Measurements from ENCODE around the gene PRM1.
"Not testable (repeated sequence)": the region's sequence is repeated elsewhere in the genome, so short reads cannot be mapped to it uniquely, and the experiment has no call there.

The PRM1 gene

DNA sequence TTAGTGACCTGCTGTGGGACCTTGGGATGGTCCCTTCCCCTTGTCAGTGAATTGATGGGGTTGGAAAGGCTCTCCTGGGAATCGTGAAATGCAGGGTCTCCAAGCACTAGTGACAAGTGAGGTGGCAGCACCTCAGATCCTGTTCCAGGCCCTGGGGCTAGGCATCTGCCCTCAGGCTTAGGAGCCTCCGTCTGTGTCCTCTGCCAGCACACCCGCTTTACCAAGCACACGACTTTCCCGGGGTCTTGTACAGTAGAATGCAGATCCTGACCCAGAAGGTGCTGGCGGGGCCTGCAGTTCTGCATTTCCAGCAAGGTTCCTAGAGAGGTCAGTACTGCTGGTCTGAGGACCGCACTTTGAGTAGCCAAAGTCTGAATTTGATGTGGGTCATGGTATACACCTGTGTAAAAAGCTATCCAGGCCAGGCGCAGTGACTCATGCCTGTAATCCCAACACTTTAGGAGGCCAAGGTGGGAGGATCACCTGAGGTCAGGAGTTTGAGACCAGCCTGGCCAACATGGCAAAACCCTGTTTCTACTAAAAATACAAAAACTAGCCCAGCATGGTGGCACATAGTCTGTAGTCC lies 33.3 kb upstream of the PRM1 start:
- no peak for DNase-seq (ENCODE audit: low spot score)

DNA sequence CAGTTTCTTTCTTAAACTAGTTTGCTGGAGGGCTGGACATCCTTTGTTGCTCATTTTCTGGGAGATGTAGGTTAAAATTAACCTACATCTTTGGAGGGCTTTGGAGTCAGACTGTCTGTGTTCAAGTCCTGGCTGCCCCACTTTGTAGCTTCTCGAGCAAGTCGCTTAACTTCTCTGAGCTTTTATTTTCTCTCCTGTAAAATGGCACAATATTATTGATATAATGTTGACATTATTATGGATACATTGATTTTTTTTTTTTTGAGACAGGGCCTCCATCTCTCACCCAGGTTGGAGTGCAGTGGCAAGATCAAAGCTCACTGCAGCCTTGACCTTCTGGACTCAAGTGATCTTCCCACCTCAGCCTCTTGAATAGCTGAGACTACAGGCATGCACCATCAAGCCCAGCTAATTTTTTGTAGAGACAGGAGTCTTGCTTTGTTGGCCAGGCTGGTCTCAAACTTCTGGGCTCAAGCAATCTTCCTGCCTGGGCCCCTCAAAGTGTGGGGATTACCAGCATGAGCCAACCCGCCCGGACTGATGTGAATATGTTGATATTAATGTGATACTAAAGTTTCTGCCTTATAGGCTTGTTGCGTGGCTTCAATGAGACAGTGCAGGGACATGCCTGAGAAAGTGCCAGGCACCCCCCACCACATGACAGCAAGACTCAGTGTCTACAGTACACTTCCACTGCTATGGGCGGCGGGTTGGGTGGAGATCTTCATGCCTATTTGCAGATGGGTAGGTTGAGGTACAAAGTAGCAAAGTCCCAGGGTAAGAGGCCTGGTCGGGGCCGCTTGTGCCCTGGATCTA lies 32.6 kb upstream of the PRM1 start:
- DNase-seq (ENCODE audit: low spot score): no peak

DNA sequence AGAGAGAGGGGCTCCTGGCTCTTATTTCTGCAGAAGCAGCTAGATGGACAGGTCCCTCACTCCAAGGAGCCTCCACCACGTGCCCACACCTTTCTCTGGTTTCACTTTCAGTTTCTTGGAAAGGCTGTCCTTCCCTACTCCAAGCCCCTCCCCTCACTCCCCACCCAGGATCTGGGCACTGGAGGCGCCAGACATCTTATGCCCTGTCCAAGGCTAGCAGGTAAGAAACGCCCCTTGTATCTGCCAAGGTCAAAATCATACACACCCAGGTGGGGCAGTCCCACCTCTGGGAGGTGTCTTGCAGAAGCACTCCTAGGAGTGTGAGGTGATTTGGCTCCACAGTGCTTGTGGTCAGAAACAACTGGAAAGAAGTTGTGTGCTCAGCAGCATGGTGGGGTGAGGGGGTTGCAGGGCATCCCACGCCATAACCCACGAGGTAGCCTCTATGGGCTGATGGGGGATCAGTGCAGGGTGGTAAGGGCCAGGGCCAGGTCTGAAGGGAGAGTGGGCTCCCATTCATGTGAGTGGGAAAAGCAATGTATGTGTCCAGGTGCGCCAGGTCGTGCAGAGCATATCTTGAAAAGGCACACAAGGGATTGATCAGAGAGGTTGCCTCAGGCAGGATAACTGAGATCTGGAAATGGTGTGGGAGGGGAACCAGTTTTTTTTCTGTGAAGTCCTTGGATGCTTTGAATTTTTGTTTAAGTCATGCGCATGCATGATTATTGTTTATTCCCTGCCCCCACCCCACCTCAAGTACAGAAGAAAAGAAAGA lies 31.8 kb upstream of the PRM1 start:
- no peak for DNase-seq (ENCODE audit: low spot score)

DNA sequence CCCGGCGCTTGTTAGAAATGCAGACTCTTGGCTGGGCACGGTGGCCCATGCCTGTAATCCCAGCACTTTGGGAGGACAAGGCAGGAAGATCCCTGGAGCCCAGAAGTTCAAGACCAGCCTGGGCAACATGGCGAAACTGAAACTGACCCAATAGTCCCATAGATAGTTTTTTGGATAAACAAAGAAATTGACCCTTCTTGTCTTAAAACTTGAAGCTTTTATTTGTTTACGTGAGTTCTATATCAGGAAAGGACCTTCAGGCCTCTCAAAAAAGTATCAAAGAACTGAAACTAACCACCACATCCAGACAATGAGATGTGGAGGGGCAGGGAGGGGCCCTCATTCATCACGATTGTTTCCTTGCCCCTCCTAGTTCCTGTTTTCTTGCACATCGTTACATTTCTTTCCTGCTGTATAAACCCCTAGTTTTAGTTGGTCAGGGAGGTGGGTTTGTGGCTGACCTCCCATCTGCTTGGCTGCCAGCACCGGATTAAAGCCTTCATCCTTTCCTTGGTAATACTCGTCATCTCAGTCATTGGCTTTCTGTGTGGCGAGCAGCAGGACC lies 29.9 kb upstream of the PRM1 start:
- no peak for DNase-seq (ENCODE audit: low spot score)

DNA sequence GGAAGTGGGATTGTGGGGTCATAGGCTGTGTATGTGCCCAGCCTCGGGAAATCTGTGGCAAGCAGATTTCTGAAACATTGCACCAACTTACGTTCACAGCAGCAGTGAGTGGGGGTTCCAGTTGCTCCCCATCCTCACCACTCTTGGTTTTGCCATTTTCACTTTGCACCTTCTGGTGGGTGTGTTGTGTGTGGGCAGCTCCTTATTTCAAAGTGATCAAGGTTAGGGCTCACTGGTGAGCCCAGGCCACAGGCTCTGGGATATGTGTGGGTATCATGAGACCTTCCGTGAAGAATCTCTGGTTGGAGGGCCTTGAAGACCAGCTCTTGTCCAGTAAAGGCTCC lies 29.5 kb upstream of the PRM1 start:
- DNase-seq (ENCODE audit: low spot score): no peak

DNA sequence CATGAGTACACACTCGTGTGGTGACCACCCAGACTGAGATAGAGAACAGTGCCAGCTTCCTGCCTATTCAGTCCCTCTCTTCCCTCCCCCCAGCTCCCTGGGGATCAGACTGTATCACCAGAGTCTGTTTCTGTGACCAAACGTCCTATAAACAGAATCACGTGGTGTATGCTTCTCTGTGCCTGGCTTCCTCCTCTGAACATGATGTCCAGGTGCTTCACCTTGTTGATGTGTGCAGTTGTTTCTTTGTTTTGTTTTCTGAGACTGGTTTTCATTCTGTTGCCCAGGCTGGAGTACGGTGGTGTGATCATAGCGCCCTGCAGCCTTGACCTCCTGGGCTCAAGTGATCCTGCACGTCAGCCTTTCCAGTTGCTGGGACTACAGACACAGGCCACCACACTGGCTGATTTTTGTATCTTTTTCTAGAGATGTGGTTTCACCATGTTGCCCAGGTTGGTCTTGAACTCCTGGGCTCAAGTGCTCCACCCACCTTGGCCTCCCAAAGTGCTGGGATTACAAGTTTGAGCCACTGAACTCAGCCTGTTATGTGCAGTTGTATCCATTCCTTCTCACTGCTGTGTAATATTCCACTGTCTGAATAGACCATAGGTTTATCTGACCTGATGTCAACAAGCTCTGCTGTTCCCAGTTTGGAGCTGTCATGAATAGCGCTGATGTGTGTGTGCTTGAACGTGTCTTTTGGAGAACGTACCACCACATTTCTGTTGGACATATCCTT lies 28.9 kb upstream of the PRM1 start:
- DNase-seq (ENCODE audit: low spot score): no peak

DNA sequence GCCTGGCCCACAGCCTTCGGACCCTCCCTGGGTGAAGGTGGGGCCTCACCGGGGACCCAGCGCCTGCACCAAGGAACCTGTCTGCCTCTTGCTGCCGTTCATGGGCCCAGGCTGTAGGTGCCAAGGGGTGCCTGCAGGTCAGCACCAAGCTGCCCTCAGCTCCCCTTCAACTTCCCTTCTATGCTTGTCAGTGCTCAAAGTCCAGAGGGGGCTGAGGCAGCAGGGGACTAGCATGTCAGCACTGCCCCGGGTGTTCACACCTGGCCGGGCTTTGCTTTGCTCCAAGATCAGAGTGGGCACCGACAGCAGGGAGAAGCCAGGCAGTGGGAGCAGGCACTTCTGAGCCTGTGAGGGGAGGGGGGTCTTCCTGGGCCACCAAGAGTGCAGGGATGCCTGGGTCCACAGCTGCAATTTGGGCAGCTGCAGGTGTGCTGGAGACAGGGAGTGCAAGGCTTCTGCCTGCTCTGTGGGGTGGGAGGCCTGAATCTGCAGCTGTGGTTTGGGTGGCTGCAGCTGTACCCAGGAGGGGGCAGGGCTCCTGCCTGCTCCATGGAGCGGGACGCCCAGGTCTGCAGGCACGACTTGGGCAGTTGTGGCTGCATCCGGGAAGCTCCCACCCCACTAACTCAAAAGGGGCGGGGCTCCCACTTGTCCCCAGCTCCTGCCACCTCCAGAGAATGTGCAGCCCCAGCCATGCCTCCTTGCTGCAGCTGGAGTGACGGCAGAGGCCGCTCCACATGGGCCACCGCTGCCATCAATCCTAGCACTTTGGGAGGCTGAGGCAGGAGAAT lies 27.6 kb upstream of the PRM1 start:
- no peak for DNase-seq (ENCODE audit: low spot score)

DNA sequence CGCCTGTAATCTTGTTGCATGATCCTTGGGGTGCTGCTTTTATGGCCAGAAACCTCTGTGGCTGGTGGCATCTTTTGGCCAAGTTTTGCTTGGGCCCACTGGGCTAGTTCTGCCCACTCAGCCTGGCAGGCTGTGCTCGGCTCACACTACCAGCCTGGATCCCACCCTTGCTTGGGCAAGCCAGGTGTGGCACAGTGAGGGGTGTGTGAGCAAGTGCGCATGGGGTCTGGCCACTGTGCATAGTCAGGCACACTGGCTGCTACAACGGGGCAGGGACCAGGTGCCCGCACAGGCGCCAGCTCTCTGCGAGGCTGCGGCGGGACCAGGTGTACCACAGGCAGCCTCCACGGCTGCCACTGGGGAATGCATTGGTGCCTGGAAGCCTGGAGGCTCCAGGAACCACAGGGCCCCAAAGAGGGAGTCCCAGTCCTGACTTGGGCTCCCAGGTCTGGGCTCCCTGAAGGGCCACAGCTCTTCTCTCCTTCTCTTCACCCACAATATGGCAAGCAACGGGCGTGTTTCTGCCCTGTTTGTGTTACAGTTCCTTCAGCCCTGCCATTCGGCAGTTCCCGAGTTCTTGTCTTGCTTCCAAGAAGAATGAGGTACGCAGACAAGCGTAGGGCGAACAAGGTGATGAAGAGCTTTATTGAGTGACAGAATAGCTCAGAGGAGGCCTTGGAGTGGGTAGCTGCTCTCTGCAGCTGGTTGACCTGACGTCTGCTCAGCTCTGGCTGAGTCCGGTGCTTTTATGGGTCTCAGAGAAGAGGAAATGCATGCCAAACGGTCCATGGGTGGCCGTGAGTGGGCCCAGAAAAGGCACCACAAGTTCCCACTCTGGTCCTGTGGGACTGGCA lies 26.7 kb upstream of the PRM1 start:
- no peak for DNase-seq (ENCODE audit: low spot score)

DNA sequence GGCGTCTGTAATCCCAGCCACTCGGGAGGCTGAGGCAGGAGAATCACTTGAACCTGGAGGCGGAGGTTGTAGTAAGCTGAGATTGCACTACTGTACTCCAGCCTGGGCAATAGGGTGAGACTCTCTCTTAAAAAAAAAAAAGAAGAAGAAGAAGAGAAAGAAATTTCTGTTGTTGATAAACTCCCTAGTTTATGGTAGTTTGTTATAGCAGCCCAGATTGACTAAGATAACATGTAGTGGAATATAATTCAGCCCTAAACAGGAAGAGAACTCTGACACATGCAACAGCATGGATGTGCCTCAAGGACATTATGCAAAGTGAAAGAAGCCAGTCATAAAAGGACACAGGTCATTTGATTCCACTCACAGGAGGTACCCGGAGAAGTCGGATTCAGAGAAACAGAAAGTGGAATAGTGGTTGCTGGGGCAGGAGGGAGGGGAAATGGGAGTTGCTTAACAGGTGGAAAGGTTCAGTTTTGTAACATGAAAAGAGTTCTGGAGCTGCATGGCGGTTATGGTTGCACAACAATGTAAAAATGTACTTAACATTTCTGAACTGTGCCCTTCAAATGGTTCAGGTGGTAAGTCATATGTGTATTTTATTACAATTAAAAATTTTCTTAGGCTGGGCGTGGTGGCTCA lies 26.0 kb upstream of the PRM1 start:
- DNase-seq (ENCODE audit: low spot score): no peak

DNA sequence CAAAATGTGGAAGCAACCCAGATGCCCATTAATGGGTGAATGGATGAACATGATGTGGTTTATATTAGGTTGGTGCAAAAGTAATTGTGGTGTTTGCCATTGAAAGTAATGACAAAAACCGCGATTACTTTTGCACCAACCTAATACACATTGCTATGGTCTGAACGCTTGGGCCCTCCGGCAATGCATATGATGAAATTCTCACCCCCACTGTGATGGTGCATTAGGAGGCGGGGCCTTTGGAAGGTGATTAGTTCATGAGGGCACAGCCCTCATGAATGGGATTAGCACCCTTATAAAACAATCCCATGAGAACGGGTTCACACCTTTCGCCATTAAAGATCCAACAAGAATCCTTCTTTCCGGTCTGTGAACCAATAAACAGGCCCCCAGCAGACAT lies 25.3 kb upstream of the PRM1 start:
- DNase-seq (ENCODE audit: low spot score): no peak

DNA sequence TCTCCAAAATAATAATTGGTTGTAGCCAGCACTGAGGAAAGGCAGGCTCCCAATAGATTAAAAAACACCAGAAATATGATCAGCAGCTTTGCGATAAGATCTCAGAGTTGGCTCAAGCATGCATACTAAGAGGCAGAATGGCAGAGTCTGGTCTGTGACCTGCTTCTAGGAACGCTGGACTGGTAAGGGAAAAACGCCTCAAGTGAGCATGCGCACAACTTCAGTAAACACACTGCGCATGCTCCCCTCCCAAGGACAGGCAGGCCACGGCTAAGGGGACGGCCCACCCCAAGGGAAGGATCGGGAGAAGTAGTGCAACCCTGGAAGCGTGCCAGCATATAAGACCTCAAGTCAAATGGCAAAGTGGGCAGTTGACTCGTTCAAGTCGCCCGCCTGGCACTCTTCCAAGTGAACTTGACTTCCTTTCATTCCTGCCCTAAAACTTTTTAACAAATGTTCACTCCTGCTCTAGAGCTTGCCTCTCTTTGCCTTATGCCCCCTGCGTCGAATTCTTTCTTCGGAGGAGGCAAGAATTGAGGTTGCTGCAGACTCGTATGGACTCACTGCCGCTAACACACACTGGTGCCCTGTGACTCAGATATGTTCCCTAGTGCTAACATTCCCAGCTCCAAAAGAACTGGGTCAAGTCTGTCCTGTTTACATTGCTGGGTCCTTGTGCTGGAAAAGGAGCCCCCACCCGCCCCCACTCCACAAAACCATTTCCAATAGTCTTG lies 22.4 kb upstream of the PRM1 start:
- no peak for DNase-seq (ENCODE audit: low spot score)

DNA sequence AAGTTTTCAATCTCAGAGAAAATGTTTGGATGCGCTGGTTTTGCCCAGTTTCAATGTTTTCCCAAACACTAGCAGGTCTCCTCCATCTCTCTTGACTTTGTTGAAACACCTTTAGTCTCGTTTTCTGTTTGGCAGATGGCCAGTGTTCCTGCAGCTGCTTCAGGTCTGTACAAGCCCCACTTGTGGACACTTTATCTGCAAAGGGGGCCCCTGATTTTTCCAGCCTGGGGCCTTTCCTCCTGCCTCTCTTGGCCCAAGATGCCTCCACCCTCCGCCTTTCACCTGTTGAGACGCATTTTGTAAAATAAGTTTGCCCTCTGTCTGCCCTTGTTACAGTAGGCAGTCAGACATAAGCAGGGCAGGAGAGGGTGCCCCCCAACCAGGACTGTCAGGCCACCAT lies 21.8 kb upstream of the PRM1 start:
- no peak for DNase-seq (ENCODE audit: low spot score)

DNA sequence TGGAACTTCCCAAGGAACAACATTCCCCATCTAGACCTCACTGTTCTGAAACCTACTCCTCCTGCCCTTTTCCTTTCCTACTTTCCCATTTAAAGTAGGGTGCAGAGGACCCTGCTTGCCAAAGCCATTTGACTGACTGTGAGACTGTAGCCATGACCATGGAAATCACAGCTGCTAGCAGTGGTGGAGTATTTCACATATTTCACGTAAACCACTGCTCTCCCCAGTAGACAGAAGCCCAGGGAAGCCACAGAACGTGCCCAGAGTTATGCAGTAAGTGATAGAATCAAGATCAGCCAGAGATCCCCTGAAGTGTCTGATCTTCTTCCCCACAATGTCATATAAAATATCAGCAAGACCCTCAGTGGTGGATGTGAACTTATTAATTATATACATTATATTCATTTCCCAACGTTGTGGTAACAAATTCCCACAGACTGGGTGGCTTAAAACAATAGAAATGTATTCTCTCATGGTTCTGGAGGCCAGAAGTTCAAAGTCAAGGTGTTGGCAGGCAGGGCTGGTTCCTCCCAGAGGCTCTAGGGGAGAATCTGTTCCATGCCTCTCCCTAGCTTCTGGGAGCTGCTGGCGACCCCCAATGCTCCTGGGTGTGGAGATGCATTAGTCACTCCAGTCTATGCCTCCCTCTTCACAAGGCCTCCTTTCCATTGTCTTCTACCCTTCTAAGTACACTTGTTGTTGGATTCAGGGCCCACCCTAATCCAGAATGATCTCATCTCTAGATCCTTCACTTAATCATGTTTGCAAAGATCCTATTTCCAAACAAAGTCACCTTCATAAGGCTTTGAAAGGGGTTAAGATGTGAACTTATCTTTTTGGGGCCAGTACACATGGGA lies 20.7 kb upstream of the PRM1 start:
- no peak for DNase-seq (ENCODE audit: low spot score)

DNA sequence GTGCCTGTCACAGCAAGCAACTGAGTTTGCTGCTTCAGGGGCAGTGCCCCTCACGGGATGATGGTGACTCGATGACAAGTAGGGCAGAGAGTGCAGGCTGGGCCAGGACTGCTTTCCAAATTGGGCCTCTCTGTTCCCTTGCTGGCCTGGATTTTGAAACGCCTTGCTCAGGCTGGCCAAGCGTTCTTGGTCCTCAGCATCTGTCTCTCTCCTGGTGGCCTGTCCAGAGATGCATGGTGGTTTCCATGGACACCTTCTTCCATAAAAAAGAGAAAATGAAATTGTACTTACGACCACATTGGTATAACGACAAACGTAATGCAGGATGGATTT lies 19.4 kb upstream of the PRM1 start:
- DNase-seq (ENCODE audit: low spot score): no peak

DNA sequence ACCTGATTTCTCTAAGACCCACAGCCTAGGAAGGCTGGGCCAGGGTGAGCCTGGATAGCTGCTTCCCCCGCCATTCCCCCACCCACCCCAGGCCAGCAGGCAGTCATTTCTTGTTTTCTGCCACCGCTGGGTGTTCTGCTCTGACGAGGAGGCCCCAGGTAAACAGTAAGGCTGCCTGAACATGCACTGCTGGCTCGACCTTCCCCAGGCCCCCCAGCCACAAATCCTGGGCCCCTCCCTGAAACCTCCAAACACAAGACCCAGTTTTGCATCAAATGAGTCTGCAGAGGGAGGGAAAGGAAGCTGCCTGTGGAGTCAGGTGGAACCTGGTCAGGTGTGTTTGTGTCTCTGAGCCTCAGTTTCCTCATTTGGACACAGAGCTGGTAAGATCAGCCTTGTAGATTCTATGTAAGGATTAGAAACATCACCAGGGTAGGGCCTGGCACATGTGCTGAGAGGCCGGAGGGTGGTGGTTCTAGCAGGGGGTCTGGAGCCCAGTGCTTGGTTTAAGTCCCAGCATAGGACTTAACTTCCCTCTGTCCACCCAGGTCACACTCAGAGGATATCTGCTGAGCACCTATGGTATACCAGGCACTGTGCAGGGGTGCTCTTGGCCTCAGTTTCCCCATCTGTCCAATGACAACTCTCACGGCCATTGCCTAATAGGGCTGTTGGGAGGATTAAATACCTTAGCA lies 18.9 kb upstream of the PRM1 start:
- DNase-seq (ENCODE audit: low spot score): no peak

DNA sequence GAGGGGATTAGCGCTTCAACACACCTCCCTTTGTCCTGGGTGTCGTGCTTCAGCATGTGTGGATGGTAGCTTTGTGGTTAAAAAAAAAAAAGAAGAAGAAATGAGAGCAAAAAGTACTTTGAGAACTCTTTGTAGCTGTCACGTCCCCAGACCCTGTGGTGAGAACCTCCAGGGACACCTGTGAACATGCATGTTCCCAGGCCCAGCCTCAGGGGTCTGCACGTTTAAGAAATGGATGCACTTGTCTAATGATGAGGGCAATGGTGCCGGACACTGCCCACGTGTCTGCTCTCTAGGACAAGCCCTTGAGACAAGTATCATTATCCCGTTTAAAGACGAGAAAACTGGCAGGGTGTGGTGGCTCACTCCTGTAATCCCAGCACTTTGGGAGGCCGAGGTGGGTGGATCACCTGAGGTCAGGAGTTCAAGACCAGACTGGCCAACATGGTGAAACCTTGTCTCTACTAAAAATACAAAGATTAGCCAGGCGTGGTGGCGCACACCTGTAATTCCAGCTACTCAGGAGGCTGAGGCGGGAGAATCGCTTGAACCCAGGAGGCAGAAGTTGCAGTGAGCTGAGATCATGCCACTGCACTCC lies 17.9 kb upstream of the PRM1 start:
- DNase-seq (ENCODE audit: low spot score): not testable (repeated sequence)

DNA sequence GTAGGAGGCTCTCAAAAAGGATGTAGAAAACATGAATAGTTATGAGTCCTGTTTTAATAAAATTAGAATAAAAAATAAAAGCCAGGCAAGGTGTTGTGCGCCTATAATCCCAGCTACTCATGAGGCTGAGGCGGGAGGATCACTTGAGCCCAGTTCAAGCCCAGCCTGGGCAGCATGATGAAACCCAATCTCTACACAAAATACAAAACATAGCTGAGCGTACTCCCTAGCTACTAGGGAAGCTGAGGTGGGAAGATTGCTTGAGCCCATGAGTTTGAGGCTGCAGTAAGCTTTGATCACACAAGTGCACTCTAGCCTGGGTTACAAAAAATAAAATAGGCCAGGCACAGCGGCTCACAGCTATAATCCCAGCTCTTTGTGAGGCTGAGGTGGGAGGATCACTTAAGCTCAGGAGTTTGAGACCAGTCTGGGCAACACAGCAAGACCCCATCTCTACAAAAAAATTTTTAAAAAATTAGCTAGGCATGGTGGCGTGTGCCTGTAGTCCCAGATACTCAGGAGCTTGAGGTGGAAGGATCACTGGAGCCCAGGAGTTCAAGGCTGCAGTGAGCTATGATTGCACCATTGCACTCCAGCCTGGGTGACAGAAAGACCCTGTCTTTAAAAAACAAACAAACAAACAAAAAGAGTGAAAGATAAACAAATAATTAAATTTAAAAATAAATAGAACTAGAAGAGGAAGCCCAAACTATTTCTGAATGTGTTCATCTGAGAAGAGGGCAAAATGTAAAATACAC lies 17.2 kb upstream of the PRM1 start:
- no peak for DNase-seq (ENCODE audit: low spot score)
